Stimulated activated CD4-positive, alpha-beta T cell treated with anti-CD3 and anti-CD28 coated beads, Interleukin-2, amount 100 ng/mL, for 48 hours (primary cell): Measurements from ENCODE around the gene RFX6.

ENCODE experiments used
- DNase-seq, 2 donors: peaks; one replicate each; pipeline ENCODE4 v3.0.0-alpha.2; 2020

The RFX6 gene

DNA sequence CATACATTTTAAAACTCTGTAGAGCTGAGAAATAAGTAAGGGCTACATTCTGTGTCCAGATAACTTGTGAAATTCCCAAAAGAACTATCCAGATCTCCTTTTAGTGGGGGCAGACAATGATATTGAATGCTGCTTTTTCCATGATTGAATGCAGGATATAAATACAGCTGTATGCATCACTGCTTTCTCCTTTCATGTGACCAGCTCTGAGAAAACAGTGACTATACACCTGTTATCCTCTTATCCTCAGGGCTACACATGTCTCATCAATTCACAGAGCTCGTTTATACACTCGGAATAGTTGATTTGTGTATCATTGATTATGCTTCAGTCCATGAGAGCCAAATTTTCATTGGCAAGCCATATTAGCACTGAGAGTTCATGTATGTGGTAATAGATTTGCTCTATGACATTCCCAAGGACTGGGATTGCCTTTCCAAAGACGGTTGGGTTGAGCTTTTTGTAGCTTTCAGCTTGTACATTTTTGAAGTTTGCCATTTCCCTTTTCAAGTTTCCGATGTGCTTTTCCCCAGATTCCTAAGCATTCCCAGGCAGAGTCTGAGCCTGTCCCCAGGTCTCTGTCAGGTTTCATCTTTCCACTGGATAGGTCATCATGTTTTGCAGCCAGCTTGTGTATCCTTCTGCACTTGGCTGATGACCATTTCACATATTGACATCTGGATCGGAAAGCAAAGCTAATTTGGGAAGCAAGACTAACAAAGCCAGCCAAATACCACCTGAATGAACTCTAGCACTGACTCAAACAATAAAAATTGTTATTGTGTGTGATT is 97.7 kb downstream of the RFX6 start:
- no peak for DNase-seq

GRCh38 chr6:116975600-116975999 is 98.6 kb downstream of the RFX6 start:
- no peak for DNase-seq

DNA sequence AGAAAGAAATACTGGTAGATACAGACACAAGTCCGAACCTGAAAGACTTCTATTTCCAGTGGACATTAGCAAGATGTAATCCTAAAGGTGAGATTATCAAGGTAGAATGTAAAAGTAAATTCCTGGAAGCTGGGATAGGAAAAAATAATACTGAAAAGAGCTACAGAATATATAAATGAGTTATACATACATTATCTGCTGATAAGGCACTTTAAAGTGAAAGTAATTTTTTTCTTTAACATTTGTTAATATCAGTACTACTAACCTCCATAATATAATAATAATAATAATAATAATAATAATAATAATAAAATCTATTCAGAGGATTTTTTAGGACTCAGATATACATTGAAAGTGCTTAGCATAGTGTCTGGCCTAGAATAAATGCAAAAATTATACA is 102.5 kb downstream of the RFX6 start:
- DNase-seq, result no peak
